GM18873 (cell line): Measurements from ENCODE around the gene HBZ.
"Not testable (repeated sequence)": the region's sequence is repeated elsewhere in the genome, so short reads cannot be mapped to it uniquely, and the experiment has no call there.

Experiments used
- ATAC-seq: cut with Tn5 transposase; IDR thresholded peaks from one replicate; pipeline ENCODE4 v1.9.1; 2021; ENCODE audit warnings: mild to moderate bottlenecking, moderate library complexity, moderate number of reproducible peaks; ENCODE audit not compliant: unreplicated experiment, low FRiP score

Gene HBZ

GRCh38 chr16:163696-164095 lies 11.3 kb downstream of the HBZ start:
- not testable (repeated sequence) for ATAC-seq

GRCh38 chr16:164134-164823 lies 11.8 kb downstream of the HBZ start:
- ATAC-seq, result not testable (repeated sequence)

GRCh38 chr16:164827-165538 lies 12.5 kb downstream of the HBZ start:
- no peak for ATAC-seq

GRCh38 chr16:165539-166374 lies 13.3 kb downstream of the HBZ start, which contains the start of gene HBM:
HBM (plus strand) TSS chr16:165978; CDS start chr16:165998, 20 bp downstream.
- ATAC-seq, result no peak

- ATAC-seq, result no peak
These were observed 14.1 kb downstream of the HBZ start for GRCh38 chr16:166375-167121.

GRCh38 chr16:167122-167690 lies 14.8 kb downstream of the HBZ start:
- no peak for ATAC-seq

- ATAC-seq, result no peak
These were observed 16.0 kb downstream of the HBZ start for GRCh38 chr16:168424-168823.

- ATAC-seq, result no peak
These were observed 16.6 kb downstream of the HBZ start for GRCh38 chr16:169014-169413.

GRCh38 chr16:170088-170507 lies 17.7 kb downstream of the HBZ start:
- not testable (repeated sequence) for ATAC-seq

- ATAC-seq, result no peak
These were observed 18.3 kb downstream of the HBZ start for GRCh38 chr16:170788-171187.

- ATAC-seq, result not testable (repeated sequence)
These were observed 20.0 kb downstream of the HBZ start, which contains the start of gene HBA2 for GRCh38 chr16:172374-172941. HBA2 (plus strand) TSS chr16:172876; CDS start chr16:172913, 37 bp downstream.

GRCh38 chr16:173211-173854 lies 20.9 kb downstream of the HBZ start:
- not testable (repeated sequence) for ATAC-seq

GRCh38 chr16:173928-174769 lies 21.7 kb downstream of the HBZ start:
- not testable (repeated sequence) for ATAC-seq

- ATAC-seq, result no peak
These were observed 22.8 kb downstream of the HBZ start for GRCh38 chr16:175011-175949.

GRCh38 chr16:176006-176405 lies 23.6 kb downstream of the HBZ start:
- not testable (repeated sequence) for ATAC-seq

- not testable (repeated sequence) for ATAC-seq
These were observed 24.3 kb downstream of the HBZ start, which contains the start of gene HBA1 for GRCh38 chr16:176477-177382. HBA1 (plus strand) TSS chr16:176680; CDS start chr16:176717, 37 bp downstream.
